ENCODE measurements around the gene CEP57L1. TPM values are rescaled to one million over a fixed set of nuclear protein-coding genes. Genes with fewer than 3 reads are reported as not detected.
"Not testable (repeated sequence)": the region's sequence is repeated elsewhere in the genome, so short reads cannot be mapped to it uniquely, and the experiment has no call there.

Gene CEP57L1
- total and polyA plus RNA-seq, 7 experiments from 2014 or later: 3.1 to 17.2 (median 6.5) TPM

DNA sequence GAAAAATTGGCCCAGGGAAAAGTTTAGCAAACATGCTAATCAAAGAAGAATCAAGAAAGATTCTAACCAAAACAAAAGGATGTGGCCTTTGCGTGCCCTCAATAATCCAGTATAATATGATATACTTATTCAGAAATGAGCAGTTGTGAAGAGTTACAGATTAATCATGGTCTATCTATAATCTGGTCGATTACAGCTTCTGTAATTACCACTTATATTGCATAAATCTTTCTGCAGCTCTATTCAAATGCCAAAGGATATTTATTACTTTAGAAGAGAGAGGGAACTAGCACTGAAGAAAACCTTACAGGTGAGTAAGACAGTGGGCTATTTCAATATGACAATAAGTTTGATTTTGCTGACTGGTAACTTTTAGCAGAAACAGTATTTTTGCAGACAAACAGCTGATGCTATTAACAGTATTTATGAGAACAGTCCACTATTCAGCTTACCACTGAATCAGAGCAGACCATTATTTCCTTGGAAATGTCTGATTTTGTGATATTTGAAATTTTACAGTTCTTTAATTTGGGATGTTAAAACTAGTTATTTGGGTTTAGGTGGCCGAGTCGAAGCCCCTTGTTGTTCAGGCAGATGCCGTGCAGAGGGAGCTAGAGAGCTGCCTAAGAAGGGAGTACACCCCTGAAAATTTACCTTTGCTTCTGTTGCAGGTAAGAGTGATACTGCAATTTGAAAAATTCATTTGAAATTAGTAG lies 92.2 kb downstream of the CEP57L1 start:
- Histone ChIP-seq H3K27me3 (ENCODE audit: control insufficient read depth in 2 of 2, insufficient read depth in 2 of 2, low read length in 2 of 2) (peaks cover 0 to 3% of the 10 kb centered on the region in 2 donors), H3K4me3 (ENCODE audit: low read length) (no peak overlapping the region), H3K4me1 (ENCODE audit: control insufficient read depth in 2 of 2, insufficient read depth in 2 of 2, low read length in 2 of 2) (no peaks in the 10 kb centered on the region), H3K27ac (ENCODE audit: low read depth, low read length) (no peak overlapping the region), H3K36me3 (ENCODE audit: control insufficient read depth in 2 of 3, insufficient read depth in 3 of 3, low read length in 3 of 3) (no peaks in the 10 kb centered on the region), H3K9me3 (ENCODE audit: control insufficient read depth in 2 of 3, low read length in 3 of 3) (no peaks in the 10 kb centered on the region)
- POLR2A ChIA-PET: interaction anchor here (0.6 to 3.8 kb wide), 5 partner anchors 49 to 210 kb away, joined by 3 to 44 read pairs (median 3); partner anchors contain the start of genes CD164 and SESN1
- CTCF ChIA-PET: interaction anchor here (0.6 to 3.8 kb wide), 15 partner anchors 10 to 1585 kb away, joined by 3 to 94 read pairs (median 4); partner anchors contain the start of genes AK9, CD164, FIG4 and PPIL6
- peaks cover 4 to 12% (median 8%) of the 10 kb centered on the region in 5 donors for H3K36me3 Mint-ChIP-seq
- no peak overlapping the region for H3K27ac Mint-ChIP-seq
- DNase-seq (peak; percentile 19 to 68 (median 56)), ATAC-seq (peak; percentile 91)
- no peak overlapping the region for H3K4me3 Mint-ChIP-seq
- peaks cover 0 to 4% (median 0%) of the 10 kb centered on the region in 7 donors for H3K4me1 Mint-ChIP-seq
- intact Hi-C loops (cut with micrococcal nuclease): loop anchor here (1.0 to 5.0 kb wide), 15 partner anchors 49 to 1205 kb away; partner anchors contain the start of genes AK9 (in 2 of the 2), FIG4 (in 2 of the 2), CEP57L1 (in 1 of the 2) and PPIL6 (in 1 of the 2)
- peaks cover 4 to 23% (median 10%) of the 10 kb centered on the region in 11 donors for H3K9me3 Mint-ChIP-seq
- peaks cover 1 to 45% (median 8%) of the 10 kb centered on the region in 5 donors for H3K27me3 Mint-ChIP-seq

GRCh38 chr6:109188115-109188411 lies 92.8 kb downstream of the CEP57L1 start:
- Histone ChIP-seq H3K27ac (ENCODE audit: low read depth, low read length) (no peak overlapping the region), H3K4me3 (ENCODE audit: low read length) (no peak overlapping the region), H3K9me3 (ENCODE audit: control insufficient read depth in 2 of 3, low read length in 3 of 3) (no peaks in the 10 kb centered on the region), H3K36me3 (ENCODE audit: control insufficient read depth in 2 of 3, insufficient read depth in 3 of 3, low read length in 3 of 3) (no peaks in the 10 kb centered on the region), H3K4me1 (ENCODE audit: control insufficient read depth in 2 of 2, insufficient read depth in 2 of 2, low read length in 2 of 2) (no peaks in the 10 kb centered on the region), H3K27me3 (ENCODE audit: control insufficient read depth in 2 of 2, insufficient read depth in 2 of 2, low read length in 2 of 2) (peaks cover 0 to 3% of the 10 kb centered on the region in 2 donors)
- H3K4me3 Mint-ChIP-seq: no peak overlapping the region
- CTCF ChIA-PET: interaction anchor here (0.6 to 3.8 kb wide), 12 partner anchors 11 to 852 kb away, joined by 3 to 94 read pairs (median 4); partner anchors contain the start of genes AK9, CD164, FIG4 and PPIL6
- no peak for DNase-seq
- no peak for ATAC-seq
- H3K36me3 Mint-ChIP-seq: peaks cover 4 to 13% (median 9%) of the 10 kb centered on the region in 5 donors
- peaks cover 0 to 42% (median 9%) of the 10 kb centered on the region in 5 donors for H3K27me3 Mint-ChIP-seq
- POLR2A ChIA-PET: interaction anchor here (0.6 to 3.8 kb wide), 4 partner anchors 49 to 197 kb away, joined by 3 to 44 read pairs (median 3); partner anchors contain the start of genes CD164 and SESN1
- H3K9me3 Mint-ChIP-seq: peaks cover 4 to 28% (median 15%) of the 10 kb centered on the region in 11 donors
- H3K27ac Mint-ChIP-seq: no peak overlapping the region
- intact Hi-C loops (cut with micrococcal nuclease): loop anchor here (1.0 to 5.0 kb wide), 15 partner anchors 48 to 1204 kb away; partner anchors contain the start of genes AK9 (in 2 of the 2), FIG4 (in 2 of the 2), CEP57L1 (in 1 of the 2) and PPIL6 (in 1 of the 2)
- peaks cover 0 to 4% (median 0%) of the 10 kb centered on the region in 7 donors for H3K4me1 Mint-ChIP-seq

DNA sequence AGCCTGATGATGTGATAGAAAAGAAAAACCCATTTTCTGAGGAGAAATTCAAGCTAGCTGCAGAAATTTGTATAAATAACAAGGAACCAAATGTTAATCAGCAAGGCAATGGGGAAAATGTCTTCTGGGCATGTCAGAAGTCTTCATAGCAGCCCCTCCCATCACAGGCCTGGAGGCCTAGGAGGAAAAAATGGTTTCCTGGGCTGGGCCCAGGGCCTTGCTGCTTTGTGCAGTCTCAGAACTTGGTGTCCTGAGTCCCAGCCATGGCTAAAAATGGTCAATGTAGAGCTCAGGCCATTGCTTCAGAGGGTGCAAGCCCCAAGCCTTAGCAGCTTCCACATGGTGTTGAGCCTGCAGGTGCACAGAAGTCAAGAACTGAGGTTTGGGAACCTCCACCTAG lies 96.1 kb downstream of the CEP57L1 start:
- H3K4me1 Mint-ChIP-seq; H3K27ac Mint-ChIP-seq; POLR2A ChIA-PET; H3K27ac ChIP-seq (ENCODE audit: low read depth, low read length); H3K4me3 Mint-ChIP-seq; H3K27me3 Mint-ChIP-seq; DNase-seq; H3K4me3 ChIP-seq (ENCODE audit: low read length); intact Hi-C loops (cut with micrococcal nuclease); H3K36me3 ChIP-seq (ENCODE audit: control insufficient read depth in 2 of 3, insufficient read depth in 3 of 3, low read length in 3 of 3); H3K4me1 ChIP-seq (ENCODE audit: control insufficient read depth in 2 of 2, insufficient read depth in 2 of 2, low read length in 2 of 2); ATAC-seq; H3K9me3 ChIP-seq (ENCODE audit: control insufficient read depth in 2 of 3, low read length in 3 of 3); H3K27me3 ChIP-seq (ENCODE audit: control insufficient read depth in 2 of 2, insufficient read depth in 2 of 2, low read length in 2 of 2): not testable (repeated sequence)
- Mint-ChIP-seq H3K36me3 (peaks cover 4 to 21% (median 14%) of the 10 kb centered on the region in 5 donors), H3K9me3 (peaks cover 4 to 35% (median 17%) of the 10 kb centered on the region in 11 donors)
- CTCF ChIA-PET: interaction anchor here (0.6 to 0.9 kb wide), 2 partner anchors 192 to 1021 kb away, joined by 3 read pairs; no protein-coding TSS in a partner anchor

- H3K4me3 ChIP-seq (ENCODE audit: low read length): no peak overlapping the region
- H3K4me1 ChIP-seq (ENCODE audit: control insufficient read depth in 2 of 2, insufficient read depth in 2 of 2, low read length in 2 of 2): no peaks in the 10 kb centered on the region
- no peaks in the 10 kb centered on the region for H3K36me3 ChIP-seq (ENCODE audit: control insufficient read depth in 2 of 3, insufficient read depth in 3 of 3, low read length in 3 of 3)
- peaks cover 0 to 7% (median 0%) of the 10 kb centered on the region in 7 donors for H3K4me1 Mint-ChIP-seq
- H3K27ac ChIP-seq (ENCODE audit: low read depth, low read length): no peak overlapping the region
- intact Hi-C loops (cut with micrococcal nuclease): no loop called here
- no peak for DNase-seq
- H3K27me3 ChIP-seq (ENCODE audit: control insufficient read depth in 2 of 2, insufficient read depth in 2 of 2, low read length in 2 of 2): no peaks in the 10 kb centered on the region
- ChIA-PET POLR2A (no interaction called here), CTCF (no interaction called here)
- no peak overlapping the region for H3K27ac Mint-ChIP-seq
- H3K9me3 Mint-ChIP-seq: peaks cover 4 to 35% (median 17%) of the 10 kb centered on the region in 11 donors
- H3K4me3 Mint-ChIP-seq: no peak overlapping the region
- H3K27me3 Mint-ChIP-seq: peaks cover 0 to 5% (median 0%) of the 10 kb centered on the region in 5 donors
- peaks cover 4 to 21% (median 14%) of the 10 kb centered on the region in 5 donors for H3K36me3 Mint-ChIP-seq
- no peak for ATAC-seq
- no peaks in the 10 kb centered on the region for H3K9me3 ChIP-seq (ENCODE audit: control insufficient read depth in 2 of 3, low read length in 3 of 3)
These were observed 97.6 kb downstream of the CEP57L1 start for GRCh38 chr6:109192865-109193264.

DNA sequence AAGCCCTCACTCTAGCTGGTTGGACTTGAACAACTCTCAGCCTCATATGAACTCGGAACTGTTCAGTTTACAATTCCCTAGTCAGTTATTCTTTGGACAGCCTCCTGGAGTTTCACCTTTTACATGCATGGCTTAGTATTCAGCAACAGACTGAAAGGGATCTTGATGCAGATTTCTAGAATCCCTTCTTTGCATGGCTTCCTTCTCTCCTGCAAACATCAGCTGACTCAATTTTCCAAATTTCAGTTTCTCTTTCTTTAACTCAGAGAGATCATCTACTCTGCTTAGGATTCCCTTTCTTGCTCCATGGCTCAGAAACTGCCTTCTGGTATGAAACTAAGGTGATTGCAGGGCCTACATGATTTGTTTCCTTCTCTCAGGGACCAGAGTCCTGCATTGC lies 99.6 kb downstream of the CEP57L1 start:
- Mint-ChIP-seq H3K27me3 (peaks cover 0 to 5% (median 0%) of the 10 kb centered on the region in 5 donors), H3K9me3 (peaks cover 4 to 35% (median 17%) of the 10 kb centered on the region in 11 donors), H3K4me3 (no peak overlapping the region), H3K36me3 (peaks cover 4 to 21% (median 14%) of the 10 kb centered on the region in 5 donors), H3K4me1 (peaks cover 0 to 4% (median 0%) of the 10 kb centered on the region in 7 donors), H3K27ac (no peak overlapping the region)
- no peak overlapping the region for H3K4me3 ChIP-seq (ENCODE audit: low read length)
- H3K27ac ChIP-seq (ENCODE audit: low read depth, low read length): no peak overlapping the region
- H3K27me3 ChIP-seq (ENCODE audit: control insufficient read depth in 2 of 2, insufficient read depth in 2 of 2, low read length in 2 of 2): no peaks in the 10 kb centered on the region
- no peaks in the 10 kb centered on the region for H3K4me1 ChIP-seq (ENCODE audit: control insufficient read depth in 2 of 2, insufficient read depth in 2 of 2, low read length in 2 of 2)
- ChIA-PET CTCF (no interaction called here), POLR2A (no interaction called here)
- intact Hi-C loops (cut with micrococcal nuclease): no loop called here
- ATAC-seq: no peak
- H3K36me3 ChIP-seq (ENCODE audit: control insufficient read depth in 2 of 3, insufficient read depth in 3 of 3, low read length in 3 of 3): no peaks in the 10 kb centered on the region
- no peak for DNase-seq
- no peaks in the 10 kb centered on the region for H3K9me3 ChIP-seq (ENCODE audit: control insufficient read depth in 2 of 3, low read length in 3 of 3)

- Histone ChIP-seq H3K9me3 (ENCODE audit: control insufficient read depth in 2 of 3, low read length in 3 of 3) (no peaks in the 10 kb centered on the region), H3K27me3 (ENCODE audit: control insufficient read depth in 2 of 2, insufficient read depth in 2 of 2, low read length in 2 of 2) (no peaks in the 10 kb centered on the region), H3K4me3 (ENCODE audit: low read length) (no peak overlapping the region), H3K4me1 (ENCODE audit: control insufficient read depth in 2 of 2, insufficient read depth in 2 of 2, low read length in 2 of 2) (no peaks in the 10 kb centered on the region), H3K27ac (ENCODE audit: low read depth, low read length) (no peak overlapping the region), H3K36me3 (ENCODE audit: control insufficient read depth in 2 of 3, insufficient read depth in 3 of 3, low read length in 3 of 3) (no peaks in the 10 kb centered on the region)
- CTCF ChIA-PET: interaction anchor here (1.0 to 1.2 kb wide), 2 partner anchors 186 kb away, joined by 3 to 7 read pairs; no protein-coding TSS in a partner anchor
- Mint-ChIP-seq H3K27me3 (peaks cover 0 to 5% (median 0%) of the 10 kb centered on the region in 5 donors), H3K4me1 (peaks cover 0 to 4% (median 0%) of the 10 kb centered on the region in 7 donors), H3K9me3 (peaks cover 0 to 17% (median 12%) of the 10 kb centered on the region in 11 donors), H3K36me3 (peaks cover 0 to 13% (median 7%) of the 10 kb centered on the region in 5 donors), H3K4me3 (no peak overlapping the region), H3K27ac (no peak overlapping the region)
- POLR2A ChIA-PET: interaction anchor here (1.0 kb wide), 1 partner anchor 187 kb away, joined by 3 read pairs; no protein-coding TSS in a partner anchor
- no peak for DNase-seq
- intact Hi-C loops (cut with micrococcal nuclease): no loop called here
- no peak for ATAC-seq
These were observed 101.8 kb downstream of the CEP57L1 start for GRCh38 chr6:109197061-109197460.
